RCC 7860 (cell line): ENCODE data around the gene P2RX7.
A peak's percentile ranks its signal among the peaks of the same experiment; 100 is the strongest.
"Not testable (repeated sequence)": the region's sequence is repeated elsewhere in the genome, so short reads cannot be mapped to it uniquely, and the experiment has no call there.

ENCODE experiments used
- DNase-seq: peaks from one replicate; pipeline ENCODE4 v3.0.0-alpha.2; 2015; ENCODE audit warnings: low spot score
- FAIRE-seq: peaks from 2 replicates; lab custom pipeline; 2012; peaks lifted over from hg19 to GRCh38; lab: Jason Lieb, UNC

P2RX7 gene

DNA sequence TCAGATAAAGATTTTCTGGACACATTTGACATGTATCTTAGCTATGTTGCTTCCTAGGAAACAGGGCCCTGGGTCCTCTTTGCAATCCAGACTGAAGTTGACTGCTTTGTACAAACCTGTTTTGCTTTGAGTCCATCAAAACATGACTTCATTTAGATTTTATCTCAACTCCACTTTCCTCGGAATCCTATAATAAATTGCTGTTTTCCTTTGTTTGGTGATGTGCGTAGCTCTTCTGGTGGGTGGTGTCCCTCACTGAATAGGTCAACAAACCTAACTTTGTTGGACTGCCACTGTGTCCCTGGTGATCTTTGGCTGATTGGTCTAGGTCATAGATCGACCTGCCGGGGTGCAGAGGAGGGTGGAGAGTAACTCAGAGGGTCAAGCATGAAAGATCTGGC is 735 bp upstream of the P2RX7 start:
- no peak for DNase-seq
- FAIRE-seq: no peak

DNA sequence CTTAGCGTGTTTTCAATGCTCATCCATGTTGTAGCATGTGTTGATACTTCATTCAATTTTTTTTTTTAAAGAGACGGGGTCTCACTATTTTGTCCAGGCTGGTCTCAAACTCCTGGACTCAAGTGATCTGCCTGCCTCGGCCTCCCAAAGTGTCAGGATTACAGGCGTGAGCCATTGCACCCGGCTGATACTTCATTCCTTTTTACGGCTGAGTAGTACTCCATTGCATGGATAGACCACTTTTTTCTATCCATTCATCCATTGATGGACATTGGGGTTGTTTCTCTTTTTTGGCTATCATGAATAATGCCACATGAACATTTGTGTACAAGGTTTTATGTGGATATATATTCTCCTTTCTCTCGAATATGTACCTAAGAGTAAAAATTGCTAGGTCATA is 1.2 kb downstream of the P2RX7 start:
- no peak for DNase-seq
- FAIRE-seq: no peak

DNA sequence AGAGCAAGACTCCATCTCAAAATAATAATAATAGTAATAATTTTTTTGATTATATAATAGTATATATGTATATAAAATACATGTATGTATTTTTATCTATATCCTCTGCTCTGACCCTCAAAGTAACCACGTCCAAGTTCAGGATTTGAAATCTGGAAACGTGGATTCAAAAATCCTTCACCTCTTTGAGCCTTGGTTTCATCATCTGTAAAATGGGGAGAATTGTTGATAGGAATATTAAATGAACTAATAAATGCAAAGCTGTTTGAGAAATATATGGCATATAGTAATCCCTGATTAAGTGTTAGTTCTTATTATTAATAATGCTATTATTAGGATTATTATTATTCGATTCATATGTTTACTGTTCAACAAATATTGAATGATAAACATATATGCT is 2.6 kb downstream of the P2RX7 start:
- DNase-seq: no peak
- FAIRE-seq: no peak

DNA sequence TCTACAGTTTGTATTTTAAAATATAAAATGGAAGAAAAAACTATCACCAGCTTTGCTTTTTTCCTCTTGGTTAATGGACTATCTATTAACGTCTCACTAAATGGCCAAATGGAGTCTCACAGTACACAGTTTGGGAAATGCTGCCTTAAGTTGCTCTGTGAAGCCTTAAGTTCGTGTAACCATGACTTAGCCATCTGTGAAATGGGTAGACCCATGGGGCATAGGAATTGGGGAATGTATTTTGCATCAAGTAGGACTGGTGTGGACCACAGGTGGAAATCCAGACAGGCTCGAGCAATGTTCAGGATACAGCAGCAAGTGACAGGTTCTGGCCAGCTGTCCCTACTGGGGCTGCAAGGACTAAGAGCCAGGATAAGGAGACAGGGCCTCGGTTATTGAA is 4.8 kb downstream of the P2RX7 start:
- no peak for DNase-seq
- no peak for FAIRE-seq

DNA sequence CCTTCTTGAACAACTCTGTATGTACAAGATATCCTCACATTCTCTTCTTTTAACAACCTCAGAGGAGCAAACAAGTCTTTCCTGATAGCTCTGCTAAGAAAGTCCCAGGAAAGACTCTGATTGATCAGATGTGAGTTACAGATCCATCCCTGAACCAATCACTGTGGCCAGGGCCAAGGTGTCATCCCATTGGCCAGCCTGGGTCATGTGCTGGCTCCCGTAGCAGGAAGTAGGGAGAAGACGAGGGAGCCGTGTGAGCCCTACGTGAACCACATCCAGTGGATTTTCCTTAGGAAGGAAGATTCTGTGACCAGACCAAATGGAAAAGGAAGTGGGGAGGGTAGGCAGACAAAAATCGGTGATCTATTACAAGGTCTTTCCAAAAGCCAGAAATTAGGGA is 5.6 kb downstream of the P2RX7 start:
- DNase-seq (no peak), FAIRE-seq (no peak)

DNA sequence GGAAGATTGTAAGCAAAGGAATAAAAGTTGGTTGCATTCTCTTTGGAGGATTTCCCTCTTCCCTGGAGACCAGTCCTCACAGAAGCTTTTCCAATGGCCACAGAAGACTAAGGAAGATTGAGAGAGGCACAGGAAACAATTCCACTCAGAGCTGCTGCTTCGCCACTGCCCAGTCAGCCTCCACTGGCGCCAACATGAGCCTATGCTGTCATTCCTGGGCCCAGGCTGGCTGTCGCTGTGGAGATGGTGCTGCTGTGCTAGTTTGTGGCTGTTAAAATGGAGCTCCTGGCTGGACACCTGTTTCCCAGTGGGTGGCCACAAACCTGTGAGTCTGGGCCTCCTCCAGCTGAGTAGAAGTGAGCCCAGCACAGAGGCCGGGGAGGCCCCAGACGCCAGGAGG is 6.6 kb downstream of the P2RX7 start:
- DNase-seq (no peak), FAIRE-seq (no peak)

DNA sequence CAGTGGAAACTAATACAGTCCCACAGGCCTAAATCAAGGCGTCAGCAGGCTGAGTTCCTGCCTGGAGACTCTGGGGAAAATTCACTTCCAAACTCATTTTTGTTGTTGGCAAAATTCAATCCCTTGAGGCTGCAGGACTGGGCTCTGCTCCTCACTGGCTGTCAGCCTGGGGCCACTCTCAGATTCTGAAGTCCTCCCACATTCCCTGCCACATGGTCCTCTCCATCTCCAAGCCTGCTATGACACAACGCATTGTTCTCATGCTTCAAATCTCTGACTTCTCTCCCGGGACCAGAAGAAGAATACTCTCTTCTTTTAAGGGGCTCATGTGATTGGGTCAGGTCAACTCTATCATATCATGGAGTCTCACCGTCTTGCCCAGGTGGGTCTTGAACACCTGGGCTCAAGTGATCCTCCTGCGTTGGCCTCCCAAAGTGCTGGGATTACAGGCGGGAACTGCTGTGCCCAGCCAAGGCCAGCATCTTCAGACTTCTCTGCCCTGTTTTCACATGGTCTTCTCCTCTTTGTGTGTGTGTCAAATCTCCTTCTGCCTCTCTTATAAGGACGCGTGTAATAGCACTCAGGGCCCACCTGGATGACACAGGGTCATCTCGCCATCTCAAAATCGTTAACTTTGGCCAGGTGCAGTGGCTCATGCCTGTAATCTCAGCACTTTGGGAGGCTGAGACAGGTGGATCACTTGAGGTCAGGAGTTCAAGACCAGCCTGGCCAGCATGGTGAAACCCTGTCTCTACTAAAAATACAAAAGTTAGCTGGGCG is 9.7 kb downstream of the P2RX7 start:
- FAIRE-seq (no peak), DNase-seq (no peak)

DNA sequence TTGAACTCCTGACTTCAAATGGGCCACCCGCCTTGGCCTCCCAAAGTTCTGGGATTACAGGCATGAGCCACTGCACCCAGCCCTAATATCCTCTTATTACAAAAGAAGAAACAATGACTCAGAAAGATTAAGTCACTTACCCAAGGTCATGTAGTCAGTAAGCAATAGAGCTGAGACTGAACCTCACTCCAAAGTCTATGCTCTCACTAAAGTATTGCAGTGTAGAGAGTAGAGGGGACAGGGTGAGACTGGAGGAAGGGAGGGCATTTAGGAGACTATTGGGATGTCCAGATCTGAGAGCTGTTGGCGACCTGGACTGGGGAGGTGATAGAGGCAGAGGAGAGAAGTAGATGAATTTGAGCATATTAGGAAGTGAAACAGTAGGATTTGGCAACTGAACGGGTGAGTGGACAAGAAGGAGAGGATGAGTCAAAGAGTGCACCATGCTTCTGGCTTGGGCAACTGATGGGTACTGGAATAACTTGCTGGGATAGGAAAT is 11.8 kb downstream of the P2RX7 start:
- FAIRE-seq (no peak), DNase-seq (peak; percentile 9)

DNA sequence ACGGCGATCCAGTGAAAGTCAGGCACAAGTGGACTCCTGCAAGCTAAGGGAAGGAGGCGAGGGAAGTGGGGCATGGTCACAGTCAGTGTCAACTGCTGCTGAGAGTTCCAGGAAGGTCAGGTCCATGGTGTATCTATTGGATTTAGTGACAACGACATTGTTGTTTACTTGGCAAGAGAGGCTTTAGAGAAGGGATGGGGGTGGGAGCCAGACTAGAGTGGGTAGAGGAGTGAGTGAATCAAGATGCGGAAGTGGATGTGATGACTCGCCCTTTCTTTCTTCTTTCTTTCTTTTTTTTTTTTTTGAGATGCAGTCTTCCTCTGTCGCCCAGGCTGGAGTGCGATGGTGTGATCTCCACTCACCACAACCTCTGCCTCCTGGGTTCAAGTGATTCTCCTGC is 12.5 kb downstream of the P2RX7 start:
- DNase-seq (no peak), FAIRE-seq (no peak)

DNA sequence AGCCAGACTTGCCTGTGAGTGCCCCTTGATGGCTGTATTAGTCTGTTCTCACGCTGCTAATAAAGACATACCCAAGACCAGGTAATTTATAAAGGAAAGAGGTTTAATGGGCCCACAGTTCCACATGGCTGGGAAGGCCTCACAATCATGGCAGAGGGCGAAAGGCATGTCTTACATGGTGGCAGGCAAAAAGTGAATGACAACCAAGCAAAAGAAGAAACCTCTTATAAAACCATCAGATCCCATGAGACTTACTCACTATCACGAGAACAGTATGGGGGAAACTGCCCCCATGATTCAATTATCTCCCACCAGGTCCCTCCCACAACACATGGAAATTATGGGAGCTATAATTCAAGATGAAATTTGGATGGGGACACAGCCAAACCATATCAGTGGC is 16.6 kb downstream of the P2RX7 start:
- DNase-seq, FAIRE-seq: not testable (repeated sequence)

DNA sequence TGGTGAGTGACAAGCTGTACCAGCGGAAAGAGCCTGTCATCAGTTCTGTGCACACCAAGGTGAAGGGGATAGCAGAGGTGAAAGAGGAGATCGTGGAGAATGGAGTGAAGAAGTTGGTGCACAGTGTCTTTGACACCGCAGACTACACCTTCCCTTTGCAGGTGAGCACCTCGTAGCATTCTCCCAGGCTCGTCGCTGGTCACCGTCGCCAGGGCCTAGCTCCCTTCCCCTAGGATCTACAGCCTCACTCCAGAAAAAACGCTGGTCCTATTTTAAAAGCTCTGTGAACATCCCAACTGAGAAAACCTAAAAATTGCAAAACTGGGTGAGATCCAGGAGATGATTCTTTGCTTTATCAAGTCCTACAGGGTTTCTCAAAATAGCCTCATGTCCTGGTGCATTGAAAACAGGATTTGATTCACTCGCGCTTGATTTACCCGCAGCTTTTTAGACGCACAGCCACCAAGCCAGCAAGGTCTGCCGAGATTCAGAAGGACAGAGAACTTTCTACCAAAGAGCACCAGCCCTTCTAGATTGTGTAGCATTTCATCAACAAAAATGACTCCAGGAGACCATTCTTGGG is 22.2 kb downstream of the P2RX7 start:
- DNase-seq (no peak), FAIRE-seq (no peak)

DNA sequence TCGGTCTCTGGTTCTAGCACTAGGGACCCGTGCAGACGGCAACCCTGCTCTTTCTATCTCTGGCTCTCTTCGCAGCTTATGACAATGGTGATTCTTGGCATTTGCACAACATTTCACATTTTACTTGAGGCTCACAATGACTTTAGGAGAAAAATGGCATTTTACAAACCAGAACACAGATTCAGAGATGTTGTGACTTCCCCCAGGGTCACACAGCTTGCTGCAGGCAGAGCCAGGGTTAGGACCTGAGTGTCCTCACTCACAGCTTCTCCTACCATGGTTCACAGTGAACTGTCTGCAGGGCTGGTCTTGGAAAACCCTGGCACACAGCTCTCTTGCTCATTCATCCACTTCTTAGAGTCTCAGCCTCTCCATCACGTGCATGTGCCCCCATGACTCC is 23.7 kb downstream of the P2RX7 start:
- FAIRE-seq (no peak), DNase-seq (no peak)

DNA sequence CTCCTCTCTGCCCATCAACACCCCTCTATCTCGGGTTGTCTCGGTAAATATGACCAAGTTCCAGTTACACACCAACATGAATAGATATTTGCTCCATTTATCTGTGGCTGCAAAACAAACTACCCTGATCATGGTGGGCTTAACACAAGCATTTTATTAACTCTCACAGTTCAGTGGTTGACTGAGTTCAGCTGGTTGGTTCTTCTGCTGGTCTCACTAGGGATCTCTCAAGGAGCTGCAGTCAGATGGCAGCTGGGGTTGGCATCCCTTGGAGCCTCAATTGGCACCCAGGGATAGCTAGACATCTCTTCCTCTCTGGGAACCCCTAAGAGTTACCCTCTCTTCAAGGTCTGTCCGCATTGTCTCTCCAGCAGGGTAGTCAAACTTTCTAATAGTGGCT is 25.4 kb downstream of the P2RX7 start:
- FAIRE-seq (no peak), DNase-seq (no peak)

DNA sequence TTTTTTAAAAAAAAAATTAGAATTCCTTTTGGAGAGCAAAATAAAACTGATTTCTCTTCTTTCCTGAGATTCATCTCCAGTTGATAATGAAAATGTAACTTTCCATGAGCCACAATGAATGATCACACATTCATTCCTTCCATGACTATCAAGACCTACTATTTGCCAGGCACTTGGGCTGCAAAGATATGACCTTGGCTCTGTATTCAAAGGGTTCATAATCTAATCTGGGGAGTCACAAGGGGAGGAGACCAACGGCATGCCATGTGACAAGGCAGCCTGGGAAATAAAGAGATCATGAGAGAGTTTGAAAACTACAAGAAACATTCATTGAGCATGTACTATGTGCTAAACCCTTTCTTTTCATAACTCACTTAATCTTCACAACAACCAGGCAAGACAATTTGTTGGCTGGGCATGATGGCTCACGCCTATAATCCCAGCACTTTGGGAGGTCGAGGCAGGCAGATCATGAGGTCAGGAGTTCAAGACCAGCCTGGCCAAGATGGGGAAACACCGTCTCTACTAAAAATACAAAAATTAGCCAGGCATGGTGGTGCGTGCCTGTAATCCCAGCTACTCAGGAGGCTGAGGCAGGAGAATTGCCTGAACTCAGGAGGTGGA is 26.2 kb downstream of the P2RX7 start:
- DNase-seq, FAIRE-seq: not testable (repeated sequence)

DNA sequence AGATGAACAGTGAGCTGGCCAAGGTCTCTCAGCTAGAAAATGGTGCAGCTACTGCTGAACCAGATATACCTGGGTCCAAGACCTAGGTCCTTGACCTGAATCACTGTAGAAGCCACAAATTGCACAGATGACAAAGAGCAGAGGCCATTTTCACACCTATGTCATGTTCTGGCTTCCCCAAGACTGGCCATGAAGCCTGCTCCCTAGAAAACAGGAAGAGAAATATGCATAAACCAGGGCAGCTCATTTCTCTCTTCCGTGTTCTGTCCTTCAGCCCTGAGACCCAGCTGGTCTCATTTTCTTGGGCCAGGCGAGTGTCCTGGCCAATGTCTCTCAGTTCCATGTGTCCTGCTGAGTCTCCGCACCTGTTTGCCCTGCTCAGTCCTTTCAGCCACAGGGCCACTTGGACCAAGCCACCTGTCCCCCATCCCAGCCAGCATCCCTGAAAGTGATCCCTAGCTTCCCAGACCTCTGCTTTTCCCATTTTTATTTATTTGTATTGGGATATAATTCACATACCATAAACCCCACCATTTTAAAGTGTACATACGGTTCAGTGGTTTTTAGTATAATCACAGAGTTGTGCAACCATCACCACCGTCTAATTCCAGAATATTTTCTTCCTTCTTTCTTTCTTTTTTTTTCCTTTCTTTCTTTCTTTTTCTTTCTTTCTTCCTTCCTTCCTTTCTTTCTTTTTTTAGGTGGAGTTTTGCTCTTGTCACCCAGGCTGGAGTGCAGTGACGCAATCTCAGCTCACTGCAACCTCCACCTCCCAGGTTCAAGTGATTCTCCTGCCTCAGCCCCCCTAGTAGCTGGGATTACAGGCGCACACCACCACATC is 27.0 kb downstream of the P2RX7 start:
- DNase-seq (no peak), FAIRE-seq (no peak)

DNA sequence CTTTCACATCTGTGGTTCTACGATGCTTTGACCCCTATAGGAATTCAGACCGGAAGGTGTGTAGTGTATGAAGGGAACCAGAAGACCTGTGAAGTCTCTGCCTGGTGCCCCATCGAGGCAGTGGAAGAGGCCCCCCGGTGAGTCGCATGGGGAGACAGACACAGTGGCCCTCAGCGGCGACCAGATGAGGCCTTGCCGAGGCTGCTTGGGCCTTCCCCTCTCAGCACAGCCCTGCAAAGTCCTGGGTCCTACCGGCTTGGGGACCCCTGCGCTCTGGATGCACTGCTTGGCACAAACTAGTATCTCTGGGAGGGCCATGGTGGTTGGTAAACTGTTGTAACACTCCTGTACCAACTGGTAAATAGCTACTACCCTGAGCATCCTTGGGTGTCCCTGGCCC is 29.7 kb downstream of the P2RX7 start:
- DNase-seq (no peak), FAIRE-seq (no peak)

DNA sequence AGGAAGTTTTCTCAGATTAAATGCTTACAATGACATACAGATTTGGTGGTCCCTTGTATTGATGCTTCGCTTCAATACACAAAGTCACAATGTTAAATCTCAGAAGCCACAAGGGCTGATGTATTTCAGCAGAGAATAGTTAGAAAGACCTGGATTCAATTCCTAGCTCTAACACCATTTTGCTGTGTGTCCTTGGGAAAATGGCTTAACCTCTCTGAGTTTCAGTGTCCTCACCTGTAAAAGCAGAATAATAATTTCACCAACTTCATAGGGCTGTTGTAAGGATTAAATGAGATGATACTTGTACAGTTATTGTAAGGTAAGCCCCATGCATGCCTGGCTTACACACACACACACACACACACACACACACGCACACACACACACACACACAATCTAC is 30.3 kb downstream of the P2RX7 start:
- DNase-seq (no peak), FAIRE-seq (no peak)

DNA sequence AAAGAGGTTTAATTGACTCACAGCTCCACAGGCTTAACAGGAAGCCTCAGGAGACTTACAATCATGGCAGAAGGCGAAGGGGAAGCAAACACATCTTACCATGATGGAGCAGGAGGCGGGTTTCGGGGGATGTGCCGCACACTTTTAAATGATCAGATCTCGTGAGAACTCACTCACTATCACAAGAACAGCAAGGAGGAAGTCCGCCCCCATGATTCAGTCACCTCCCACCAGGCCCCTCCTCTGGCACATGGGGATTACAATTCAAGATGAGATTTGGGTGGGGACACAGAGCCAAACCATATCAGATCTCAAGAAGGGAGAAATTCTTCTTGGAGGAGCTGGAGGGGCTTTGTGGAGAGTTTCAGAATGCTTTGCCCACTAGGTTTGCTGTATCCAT is 32.2 kb downstream of the P2RX7 start:
- DNase-seq, FAIRE-seq: not testable (repeated sequence)

DNA sequence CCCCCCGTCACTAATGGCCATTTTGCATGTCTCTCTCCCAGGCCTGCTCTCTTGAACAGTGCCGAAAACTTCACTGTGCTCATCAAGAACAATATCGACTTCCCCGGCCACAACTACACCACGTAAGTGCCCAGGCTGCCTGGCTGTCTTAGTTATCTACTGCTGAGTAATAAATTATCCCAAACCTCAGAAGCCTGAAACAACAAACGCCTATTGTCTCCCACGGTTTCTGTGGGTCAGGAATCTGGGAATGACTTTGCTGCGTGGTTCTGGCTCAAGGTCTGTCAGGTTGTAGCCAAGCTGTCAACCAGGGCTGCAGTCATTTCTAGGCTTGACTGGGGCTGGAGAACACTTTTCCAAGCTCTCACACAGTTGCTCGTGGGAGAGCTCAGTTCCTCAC is 32.6 kb downstream of the P2RX7 start:
- DNase-seq: no peak
- FAIRE-seq: no peak

DNA sequence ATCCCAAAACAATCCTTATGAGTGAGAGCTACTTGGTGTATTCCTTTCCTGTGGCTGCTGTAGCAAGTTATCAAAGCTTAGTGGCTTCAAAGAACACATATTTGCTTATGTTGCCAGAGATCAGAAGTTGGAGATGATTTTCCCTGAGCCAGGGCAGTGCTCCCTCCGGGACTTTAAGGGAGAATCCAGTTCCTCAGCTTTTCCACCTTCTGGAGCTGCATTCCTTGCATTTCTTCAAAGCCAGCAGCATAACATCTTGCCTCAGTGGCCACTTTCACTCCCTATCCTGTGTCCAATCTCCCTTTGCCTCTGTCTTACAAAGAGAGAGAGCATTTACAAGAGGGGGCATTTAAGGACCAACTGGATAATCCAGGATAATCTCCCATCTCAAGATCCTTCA is 33.7 kb downstream of the P2RX7 start:
- FAIRE-seq: no peak
- no peak for DNase-seq

DNA sequence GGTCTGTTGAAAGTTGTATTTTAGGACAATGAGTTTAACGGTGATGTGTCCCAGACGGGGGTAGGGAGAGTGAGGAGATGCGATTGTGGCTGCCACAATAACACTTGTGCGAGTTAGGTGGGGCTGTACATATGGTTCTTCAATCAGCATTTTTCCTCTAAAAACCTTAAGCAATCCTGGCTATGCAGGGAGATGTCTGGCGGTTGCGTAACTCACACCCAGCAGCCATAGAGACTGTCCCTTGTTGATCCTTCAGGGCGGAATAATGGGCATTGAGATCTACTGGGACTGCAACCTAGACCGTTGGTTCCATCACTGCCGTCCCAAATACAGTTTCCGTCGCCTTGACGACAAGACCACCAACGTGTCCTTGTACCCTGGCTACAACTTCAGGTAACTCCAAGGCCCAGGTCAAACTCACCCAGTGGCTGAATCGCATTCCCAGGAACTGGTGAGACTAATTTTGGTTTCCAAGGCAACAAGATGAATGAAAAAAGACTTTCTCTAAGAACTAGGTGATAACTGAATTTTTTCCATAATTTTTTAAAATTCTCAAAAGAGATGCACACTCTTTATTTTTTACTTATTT is 34.6 kb downstream of the P2RX7 start:
- no peak for FAIRE-seq
- DNase-seq: no peak
